Dendritic cell treated with granulocyte-macrophage colony-stimulating factor and Interleukin-4, amounts not matched to agents 40 ng/mL and 50 ng/mL, for 4 days (primary cell): ENCODE data around the gene TRAF3.
"Not testable (repeated sequence)": the region's sequence is repeated elsewhere in the genome, so short reads cannot be mapped to it uniquely, and the experiment has no call there.

ENCODE experiments used
- H3K27ac Mint-ChIP-seq: one replicate; pipeline ENCODE4 v1.8.0; 2022; ENCODE audit warnings: mild to moderate bottlenecking, mixed read lengths
- H3K27me3 Mint-ChIP-seq: one replicate; pipeline ENCODE4 v1.8.0; 2022; ENCODE audit warnings: mild to moderate bottlenecking, mixed read lengths
- H3K36me3 Mint-ChIP-seq: one replicate; pipeline ENCODE4 v1.8.0; 2022; ENCODE audit warnings: low read depth, mixed read lengths
- H3K4me1 Mint-ChIP-seq: one replicate; pipeline ENCODE4 v1.8.0; 2022; ENCODE audit warnings: low read depth, mixed read lengths
- H3K4me3 Mint-ChIP-seq: one replicate; pipeline ENCODE4 v1.8.0; 2022; ENCODE audit warnings: mild to moderate bottlenecking, moderate library complexity, mixed read lengths
- H3K9me3 Mint-ChIP-seq: one replicate; pipeline ENCODE4 v1.8.0; 2022; ENCODE audit warnings: mixed read lengths
- intact Hi-C: fragments of 100-400 bp; cut with micrococcal nuclease; formaldehyde crosslinking; loops from one replicate; pipeline ENCODE4 v1.15.0; 2022

Gene TRAF3

GRCh38 chr14:102761206-102761605 is 16.0 kb upstream of the TRAF3 start:
- H3K27ac Mint-ChIP-seq, result peak overlapping the region; percentile 55
- peaks cover 13% of the 10 kb centered on the region for H3K27me3 Mint-ChIP-seq
- peaks cover 11% of the 10 kb centered on the region for H3K4me1 Mint-ChIP-seq
- intact Hi-C loops, result no loop called here
- H3K36me3 Mint-ChIP-seq, result no peaks in the 10 kb centered on the region
- no peaks in the 10 kb centered on the region for H3K9me3 Mint-ChIP-seq
- H3K4me3 Mint-ChIP-seq, result no peak overlapping the region

- Mint-ChIP-seq H3K27me3 (peaks cover 13% of the 10 kb centered on the region), H3K36me3 (no peaks in the 10 kb centered on the region), H3K9me3 (no peaks in the 10 kb centered on the region), H3K4me1 (peaks cover 35% of the 10 kb centered on the region), H3K27ac (no peak overlapping the region), H3K4me3 (no peak overlapping the region)
- intact Hi-C loops, result no loop called here
These were observed 13.0 kb upstream of the TRAF3 start for GRCh38 chr14:102764220-102764671.

- H3K27ac Mint-ChIP-seq, H3K36me3 Mint-ChIP-seq, intact Hi-C loops, H3K9me3 Mint-ChIP-seq, H3K4me3 Mint-ChIP-seq, H3K27me3 Mint-ChIP-seq: not testable (repeated sequence)
- peaks cover 40% of the 10 kb centered on the region for H3K4me1 Mint-ChIP-seq
These were observed 11.5 kb upstream of the TRAF3 start for GRCh38 chr14:102765770-102766169.

- Mint-ChIP-seq H3K36me3 (no peaks in the 10 kb centered on the region), H3K27me3 (peaks cover 3% of the 10 kb centered on the region), H3K4me3 (no peak overlapping the region), H3K27ac (peak overlapping the region; percentile 95), H3K9me3 (no peaks in the 10 kb centered on the region), H3K4me1 (peaks cover 48% of the 10 kb centered on the region)
- intact Hi-C loops, result no loop called here
These were observed 8.8 kb upstream of the TRAF3 start for GRCh38 chr14:102768223-102769048.

- Mint-ChIP-seq H3K9me3 (no peaks in the 10 kb centered on the region), H3K36me3 (no peaks in the 10 kb centered on the region)
These were observed 8.3 kb upstream of the TRAF3 start for GRCh38 chr14:102769049-102769327.

GRCh38 chr14:102770147-102771123 is 6.8 kb upstream of the TRAF3 start:
- Mint-ChIP-seq H3K4me3 (no peak overlapping the region), H3K4me1 (peaks cover 54% of the 10 kb centered on the region), H3K27me3 (peaks cover 3% of the 10 kb centered on the region), H3K36me3 (no peaks in the 10 kb centered on the region), H3K9me3 (no peaks in the 10 kb centered on the region), H3K27ac (peak overlapping the region; percentile 95)
- intact Hi-C loops, result no loop called here

More at GRCh38 chr14:102769049-102769327, 8.3 kb upstream of the TRAF3 start:
- no peak overlapping the region for H3K4me3 Mint-ChIP-seq
- intact Hi-C loops, result no loop called here
- peaks cover 3% of the 10 kb centered on the region for H3K27me3 Mint-ChIP-seq
- peak overlapping the region; percentile 95 for H3K27ac Mint-ChIP-seq
- peaks cover 47% of the 10 kb centered on the region for H3K4me1 Mint-ChIP-seq

GRCh38 chr14:102771144-102771543 is 6.1 kb upstream of the TRAF3 start:
- H3K27ac Mint-ChIP-seq, result peak overlapping the region; percentile 66
- no peaks in the 10 kb centered on the region for H3K36me3 Mint-ChIP-seq
- no peaks in the 10 kb centered on the region for H3K9me3 Mint-ChIP-seq
- peaks cover 2% of the 10 kb centered on the region for H3K27me3 Mint-ChIP-seq
- H3K4me1 Mint-ChIP-seq, result peaks cover 62% of the 10 kb centered on the region
- H3K4me3 Mint-ChIP-seq, result no peak overlapping the region
- intact Hi-C loops, result no loop called here

- Mint-ChIP-seq H3K36me3 (no peaks in the 10 kb centered on the region), H3K27me3 (peaks cover 2% of the 10 kb centered on the region), H3K4me1 (peaks cover 57% of the 10 kb centered on the region), H3K27ac (peak overlapping the region; percentile 69), H3K9me3 (no peaks in the 10 kb centered on the region), H3K4me3 (no peak overlapping the region)
- intact Hi-C loops, result no loop called here
These were observed 4.3 kb upstream of the TRAF3 start for GRCh38 chr14:102772781-102773570.

GRCh38 chr14:102774391-102775153 is 2.7 kb upstream of the TRAF3 start:
- Mint-ChIP-seq H3K9me3 (no peaks in the 10 kb centered on the region), H3K27me3 (peaks cover 2% of the 10 kb centered on the region), H3K4me3 (peak overlapping the region; percentile 40), H3K36me3 (peaks cover 12% of the 10 kb centered on the region), H3K4me1 (peaks cover 55% of the 10 kb centered on the region), H3K27ac (peak overlapping the region; percentile 92)
- intact Hi-C loops, result loop anchor here (5.0 kb wide), 1 partner anchor 182 kb away; the partner anchor contains the start of gene RCOR1

- Mint-ChIP-seq H3K27ac (peak overlapping the region; percentile 92), H3K4me3 (peak overlapping the region; percentile 75), H3K9me3 (no peaks in the 10 kb centered on the region), H3K4me1 (peaks cover 69% of the 10 kb centered on the region), H3K27me3 (peaks cover 2% of the 10 kb centered on the region), H3K36me3 (peaks cover 27% of the 10 kb centered on the region)
- intact Hi-C loops, result loop anchor here (5.0 kb wide), 1 partner anchor 184 kb away; the partner anchor contains the start of gene RCOR1
These were observed 1.1 kb upstream of the TRAF3 start for GRCh38 chr14:102775855-102776760.

- Mint-ChIP-seq H3K4me3 (peak overlapping the region; percentile 91), H3K27me3 (peaks cover 2% of the 10 kb centered on the region), H3K9me3 (no peaks in the 10 kb centered on the region), H3K4me1 (peaks cover 75% of the 10 kb centered on the region), H3K27ac (peak overlapping the region; percentile 85), H3K36me3 (peaks cover 32% of the 10 kb centered on the region)
- intact Hi-C loops, result loop anchor here (5.0 kb wide), 1 partner anchor 186 kb away; the partner anchor contains the start of gene RCOR1
These were observed 575 bp downstream of the TRAF3 start for GRCh38 chr14:102777711-102778337.
